Choroid plexus epithelial cell (primary cell): ENCODE data around the gene C7.
"Not testable (repeated sequence)": the region's sequence is repeated elsewhere in the genome, so short reads cannot be mapped to it uniquely, and the experiment has no call there.

ENCODE experiments used
- DNase-seq: peaks from one replicate; pipeline ENCODE4 v3.0.0-alpha.2; 2010; ENCODE audit warnings: low read depth
- H3K4me3 ChIP-seq: 2 replicates; pipeline ENCODE4 v1.5.1; 2011; ENCODE audit warnings: low read depth, mild to moderate bottlenecking, control low read depth, low read length, moderate library complexity
- CTCF ChIP-seq: conservative IDR thresholded peaks from 2 replicates; pipeline ENCODE4 v1.5.1; 2011; ENCODE audit warnings: low read depth, mild to moderate bottlenecking, control low read depth, inconsistent platforms, low read length, moderate library complexity

Gene C7

GRCh38 chr5:41004931-41005330, 95.6 kb downstream of the C7 start:
- no peak for TF ChIP-seq CTCF
- no peak overlapping the region for H3K4me3 ChIP-seq

GRCh38 chr5:41009232-41009631, 99.9 kb downstream of the C7 start:
- H3K4me3 ChIP-seq: no peak overlapping the region
- DNase-seq: no peak
- TF ChIP-seq CTCF: no peak

More at GRCh38 chr5:41004931-41005330, 95.6 kb downstream of the C7 start:
- DNase-seq: no peak

GRCh38 chr5:41010572-41010971, 101.3 kb downstream of the C7 start:
- no peak for DNase-seq
- H3K4me3 ChIP-seq: no peak overlapping the region
- TF ChIP-seq CTCF: no peak

- no peak for DNase-seq
- TF ChIP-seq CTCF: no peak
- H3K4me3 ChIP-seq: no peak overlapping the region
Measured at GRCh38 chr5:41012318-41012717, 103.0 kb downstream of the C7 start.

GRCh38 chr5:41022600-41022999, 113.3 kb downstream of the C7 start:
- not testable (repeated sequence) for DNase-seq, H3K4me3 ChIP-seq
